Measurements from ENCODE around the gene NELFA.

DNA sequence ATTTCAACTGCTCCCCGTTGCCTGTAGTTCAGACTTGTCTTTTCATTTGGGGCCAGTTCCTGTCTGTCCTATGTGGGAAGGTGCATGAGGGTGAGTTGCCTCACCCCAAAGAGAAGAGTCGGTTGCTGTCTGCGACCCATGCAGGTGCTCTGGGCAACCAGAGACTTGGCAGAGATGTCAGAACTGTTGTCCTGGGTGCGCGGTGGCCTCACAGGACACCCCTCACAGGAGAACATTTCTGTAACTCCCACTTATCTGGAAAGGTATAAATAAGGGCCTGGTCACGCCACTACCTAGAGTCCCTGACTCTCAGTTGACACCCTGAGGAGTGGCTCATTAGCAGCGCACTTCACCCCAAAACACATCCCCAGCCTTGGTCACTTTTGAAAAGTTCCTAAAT is 40.6 kb upstream of the NELFA start:
- TF ChIP-seq ZNF274 (IDR thresholded peaks at IDR 0.05; ENCODE audit: low read depth, low read length) (no peak), YY1 (IDR thresholded peaks at IDR 0.05; ENCODE audit: insufficient read depth, insufficient read length) (no peak), SUZ12 (IDR thresholded peaks at IDR 0.05; ENCODE audit: extremely low read depth, insufficient read depth, insufficient read length) (no peak)
